Right lobe of liver (tissue), 6 donors: ENCODE results near the gene UQCRC1. TPM values are rescaled to one million over a fixed set of nuclear protein-coding genes. Genes with fewer than 3 reads are reported as not detected.

Experiments
- ATAC-seq, 4 donors: fragments of 200-7000 bp; cut with Tn5 transposase; one replicate each; pipeline ENCODE4 v1.9.1; 2020; ENCODE audit warnings: mild to moderate bottlenecking in 4 of 4, moderate library complexity in 4 of 4
- DNase-seq, 3 donors: peaks; one replicate each; pipeline ENCODE4 v3.0.0-alpha.2; 2020
- H3K27ac ChIP-seq, 3 donors: fragments of 200-600 bp; one replicate each; pipeline ENCODE4 v1.8.0; 2022
- H3K27me3 ChIP-seq, 2 donors: fragments of 200-600 bp; one replicate each; pipeline ENCODE4 v1.8.0; 2022
- H3K36me3 ChIP-seq, 4 donors: fragments of 200-600 bp; sonication (generic) in 1 of 4; one replicate each; pipeline versions ENCODE4 v1.5.1 to v1.8.0; 2017 to 2022; ENCODE audit warnings: control low read depth in 1 of 4
- H3K4me1 ChIP-seq, 4 donors: fragments of 200-600 bp; sonication (generic) in 1 of 4; one replicate each; pipeline versions ENCODE4 v1.5.1 to v1.8.0; 2017 to 2022; ENCODE audit warnings: control low read depth in 1 of 4
- H3K4me3 ChIP-seq, 3 donors: fragments of 200-600 bp; one replicate each; pipeline ENCODE4 v1.8.0; 2022
- H3K9me3 ChIP-seq, 4 donors: fragments of 200-600 bp; sonication (generic) in 1 of 4; one replicate each; pipeline versions ENCODE4 v1.5.1 to v1.8.0; 2017 to 2022; ENCODE audit warnings: control low read depth in 1 of 4
- CTCF ChIP-seq, 4 donors: fragments of 200-600 bp in 3 of 4; fragments of 450-650 bp in 1 of 4; IDR thresholded peaks; one replicate each; pipeline versions ENCODE4 v1.5.1 to v1.8.0; 2016 to 2022; ENCODE audit warnings: antibody characterized with exemption in 4 of 4, mild to moderate bottlenecking in 2 of 4
- POLR2A ChIP-seq: fragments of 450-650 bp; IDR thresholded peaks from one replicate; pipeline ENCODE4 v1.6.1; 2017; ENCODE audit warnings: antibody characterized with exemption, mild to moderate bottlenecking
- WGBS: methylation state at CpG from one replicate; pipeline ENCODE4 v1.1.6; 2018; ENCODE audit warnings: low coverage, low lambda C conversion rate; ENCODE audit not compliant: insufficient coverage; ENCODE audit errors: missing lambda C conversion rate; 5-methylcytosine and 5-hydroxymethylcytosine counted together
- intact Hi-C, 2 donors: fragments of 100-400 bp; cut with DNase I; formaldehyde crosslinking; loops; one replicate each; pipeline versions ENCODE4 v1.11.2 to v1.14.1; 2022
- total RNA-seq, 6 experiments: library from RNA; depleted of rRNA in 2 of 6; stranded (reverse); fragments of >200 nt in 2 of 6; fragmentation: NEBNext Ultra II Directional in 3 of 6; extraction: Animal tissue kit (Norgen Biotek cat#: 25700) in 3 of 6; gene quantifications; one replicate each; pipeline versions ENCODE4 v1.1.0 to v1.2.4, GENCODE V29; 2016 to 2023
- donor health status: DM: no; HTN: yes; CAD: no.
- donor health status: DM: no; HTN: no; CAD: no.
- donor health status: DM: no; HTN: no; CAD: no.
- donor health status: DM: no; HTN: yes; CAD: no.
- donor health status: DM: no; HTN: yes; CAD: no.

UQCRC1 gene
- total RNA-seq, 6 experiments from 2014 or later: 176 to 329 (median 213) TPM

- H3K36me3 ChIP-seq: peaks cover 0 to 44% (median 26%) of the 10 kb centered on the region in 4 donors
- intact Hi-C loops: no loop called here
- no peaks in the 10 kb centered on the region for H3K9me3 ChIP-seq
- H3K27me3 ChIP-seq: no peaks in the 10 kb centered on the region
- ATAC-seq (no peak), DNase-seq (no peak)
- H3K27ac ChIP-seq: no peak overlapping the region
- peaks cover 0 to 11% (median 4%) of the 10 kb centered on the region in 4 donors for H3K4me1 ChIP-seq
- H3K4me3 ChIP-seq: no peak overlapping the region
- TF ChIP-seq CTCF (IDR thresholded peaks at IDR 0.05) (no peak), POLR2A (no peak)
- WGBS: 90% methylated on average over 5 of the region's 5 CpGs
Observed at GRCh38 chr3:48607519-48607918, 1.9 kb downstream of the UQCRC1 start.

GRCh38 chr3:48601622-48601994 is 7.8 kb downstream of the UQCRC1 start:
- intact Hi-C loops: no loop called here
- DNase-seq (no peak), ATAC-seq (no peak)
- Histone ChIP-seq H3K4me1 (no peaks in the 10 kb centered on the region), H3K9me3 (no peaks in the 10 kb centered on the region), H3K27me3 (no peaks in the 10 kb centered on the region), H3K4me3 (no peak overlapping the region), H3K36me3 (peaks cover 0 to 83% (median 48%) of the 10 kb centered on the region in 4 donors), H3K27ac (no peak overlapping the region)
- WGBS: 71% methylated on average over 1 of the region's 2 CpGs
- TF ChIP-seq CTCF (IDR thresholded peaks at IDR 0.05): no peak
- TF ChIP-seq POLR2A: no peak

- WGBS: 93% methylated on average over 5 of the region's 19 CpGs
- H3K27me3 ChIP-seq: no peaks in the 10 kb centered on the region
- H3K4me3 ChIP-seq: no peak overlapping the region
- H3K4me1 ChIP-seq: no peaks in the 10 kb centered on the region
- ATAC-seq (no peak), DNase-seq (no peak)
- no peaks in the 10 kb centered on the region for H3K9me3 ChIP-seq
- H3K36me3 ChIP-seq: peaks cover 0 to 77% (median 45%) of the 10 kb centered on the region in 4 donors
- intact Hi-C loops: no loop called here
- H3K27ac ChIP-seq: no peak overlapping the region
- no peak for TF ChIP-seq POLR2A
- TF ChIP-seq CTCF (IDR thresholded peaks at IDR 0.05): no peak
Observed at GRCh38 chr3:48600711-48601621, 8.5 kb downstream of the UQCRC1 start.

GRCh38 chr3:48599509-48600285 is 9.7 kb downstream of the UQCRC1 start:
- DNase-seq: no peak
- ATAC-seq: no peak
- TF ChIP-seq CTCF (IDR thresholded peaks at IDR 0.05) (no peak), POLR2A (no peak)
- 93% methylated on average over 6 of the region's 12 CpGs for WGBS
- peaks cover 0 to 64% (median 38%) of the 10 kb centered on the region in 4 donors for H3K36me3 ChIP-seq
- H3K27ac ChIP-seq: no peak overlapping the region
- H3K4me3 ChIP-seq: no peak overlapping the region
- no peaks in the 10 kb centered on the region for H3K9me3 ChIP-seq
- intact Hi-C loops: no loop called here
- no peaks in the 10 kb centered on the region for H3K4me1 ChIP-seq
- H3K27me3 ChIP-seq: no peaks in the 10 kb centered on the region
